ENCODE data around the gene VPS35L. TPM values are rescaled to one million over a fixed set of nuclear protein-coding genes. Genes with fewer than 3 reads are reported as not detected.

VPS35L gene
- polyA plus RNA-seq, 1 experiment = 83.2 TPM

DNA sequence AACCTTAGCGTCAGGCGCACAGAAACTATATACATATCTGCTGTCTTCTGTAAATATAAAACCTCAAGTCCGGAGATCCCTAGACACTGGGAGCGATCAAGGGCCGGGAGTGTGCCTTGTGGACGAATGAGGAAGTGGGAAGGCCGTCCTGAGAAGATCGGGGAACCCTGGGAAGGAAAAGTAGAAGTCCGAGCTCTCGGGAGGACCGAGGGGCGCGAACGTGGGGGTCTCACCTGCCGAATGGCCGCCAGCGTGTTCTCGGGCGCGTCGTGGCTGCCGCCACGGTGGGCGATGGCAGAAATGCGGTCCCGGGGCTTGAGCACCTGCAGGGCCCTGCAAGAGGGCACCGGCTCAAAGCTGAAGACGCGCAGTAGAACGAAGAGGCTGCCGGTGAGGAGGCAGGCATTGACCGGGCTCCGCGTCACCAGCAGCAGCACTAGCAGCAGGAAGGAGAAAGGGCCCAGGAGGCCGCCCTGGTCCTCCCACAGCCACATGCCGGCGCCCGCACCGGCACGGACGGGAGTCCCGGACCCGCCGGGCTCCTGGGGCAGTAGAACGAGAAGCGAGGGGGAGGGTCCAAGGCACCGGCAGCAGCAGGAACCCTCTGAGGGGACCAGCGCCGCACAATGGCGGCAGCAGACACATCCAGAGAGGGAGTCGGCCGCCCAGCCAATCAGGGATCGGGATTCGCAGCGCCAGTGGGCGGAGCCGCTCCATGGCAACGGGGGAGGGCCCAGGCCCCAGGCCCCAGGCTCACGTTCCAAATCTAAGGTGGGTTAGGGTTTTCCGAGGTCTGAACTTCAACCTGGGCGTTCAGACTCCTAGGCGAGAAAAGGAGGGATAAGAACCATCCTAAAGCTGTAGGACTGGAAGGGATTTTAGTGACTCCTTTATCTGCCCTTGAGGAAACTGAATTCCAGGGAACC lies 33.8 kb upstream of the VPS35L start, which contains the start of gene GDE1:
Gene GDE1, minus strand, starts transcription at position 628 of the 926 bp plus-strand sequence. Its CDS starts 134 bp downstream, at position 494.
- POLR2A ChIA-PET = no interaction called here
- CTCF ChIA-PET = interaction anchor here (0.7 to 1.2 kb wide), 2 partner anchors 11 to 19 kb away, joined by 3 read pairs; no protein-coding TSS in a partner anchor
- no peaks in the 10 kb centered on the region for H3K27me3 ChIP-seq (ENCODE audit: control insufficient read depth, insufficient read depth, low read length)
- H3K4me3 ChIP-seq (ENCODE audit: low read depth, low read length) = peak within 1 kb of the TSS; percentile 94
- no peaks in the 10 kb centered on the region; the same call in 1 of the 2 replicates for H3K36me3 ChIP-seq (ENCODE audit: control insufficient read depth, insufficient read depth, low read length)
- TF ChIP-seq, protein P1, sequence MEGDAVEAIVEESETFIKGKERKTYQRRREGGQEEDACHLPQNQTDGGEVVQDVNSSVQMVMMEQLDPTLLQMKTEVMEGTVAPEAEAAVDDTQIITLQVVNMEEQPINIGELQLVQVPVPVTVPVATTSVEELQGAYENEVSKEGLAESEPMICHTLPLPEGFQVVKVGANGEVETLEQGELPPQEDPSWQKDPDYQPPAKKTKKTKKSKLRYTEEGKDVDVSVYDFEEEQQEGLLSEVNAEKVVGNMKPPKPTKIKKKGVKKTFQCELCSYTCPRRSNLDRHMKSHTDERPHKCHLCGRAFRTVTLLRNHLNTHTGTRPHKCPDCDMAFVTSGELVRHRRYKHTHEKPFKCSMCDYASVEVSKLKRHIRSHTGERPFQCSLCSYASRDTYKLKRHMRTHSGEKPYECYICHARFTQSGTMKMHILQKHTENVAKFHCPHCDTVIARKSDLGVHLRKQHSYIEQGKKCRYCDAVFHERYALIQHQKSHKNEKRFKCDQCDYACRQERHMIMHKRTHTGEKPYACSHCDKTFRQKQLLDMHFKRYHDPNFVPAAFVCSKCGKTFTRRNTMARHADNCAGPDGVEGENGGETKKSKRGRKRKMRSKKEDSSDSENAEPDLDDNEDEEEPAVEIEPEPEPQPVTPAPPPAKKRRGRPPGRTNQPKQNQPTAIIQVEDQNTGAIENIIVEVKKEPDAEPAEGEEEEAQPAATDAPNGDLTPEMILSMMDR (IDR thresholded peaks at IDR 0.05; ENCODE audit: insufficient read depth, low read depth, low read length) = peak; percentile 63
- no peak for DNase-seq (ENCODE audit: low read depth)

DNA sequence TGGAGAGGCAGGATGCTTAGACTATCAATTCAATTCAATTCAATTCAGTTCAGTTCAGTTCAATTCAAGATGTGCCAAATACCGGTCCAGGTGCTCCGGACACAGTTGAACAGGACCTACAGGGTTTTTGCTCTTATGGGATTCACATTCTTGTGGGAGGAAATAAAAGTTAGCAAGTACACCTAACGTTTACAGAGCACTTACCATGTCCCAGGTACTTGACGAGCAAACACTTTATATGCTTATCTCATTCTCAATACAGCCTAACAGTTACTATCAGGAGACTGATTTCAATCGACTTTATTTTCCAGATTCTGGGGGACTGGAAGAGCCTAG lies 33.1 kb upstream of the VPS35L start:
- CTCF ChIA-PET = no interaction called here
- no peaks in the 10 kb centered on the region for H3K36me3 ChIP-seq (ENCODE audit: control insufficient read depth, insufficient read depth, low read length)
- POLR2A ChIA-PET = no interaction called here

DNA sequence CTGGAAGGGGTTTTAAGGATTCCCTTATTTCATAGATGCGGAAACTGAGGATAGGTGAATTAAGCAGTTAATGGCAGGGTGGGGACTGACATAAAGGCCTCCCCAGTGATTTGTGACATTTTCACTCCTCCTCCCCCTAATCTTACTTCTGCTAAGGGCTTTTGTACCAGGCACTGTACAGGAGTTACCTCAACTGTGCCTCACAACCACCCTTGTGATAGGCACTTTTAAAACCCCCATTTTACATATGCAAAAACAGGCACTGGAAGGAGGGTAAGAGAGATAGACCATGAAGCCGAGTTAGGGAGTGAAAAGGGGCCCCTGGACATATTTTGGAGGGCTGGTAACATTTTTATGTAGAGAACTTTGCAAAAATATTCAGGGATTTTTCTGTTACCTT lies 32.7 kb upstream of the VPS35L start:
- ChIA-PET POLR2A (no interaction called here), CTCF (no interaction called here)
- Histone ChIP-seq H3K36me3 (ENCODE audit: control insufficient read depth, insufficient read depth, low read length) (no peaks in the 10 kb centered on the region), H3K4me3 (ENCODE audit: low read depth, low read length) (no peak overlapping the region), H3K27me3 (ENCODE audit: control insufficient read depth, insufficient read depth, low read length) (no peaks in the 10 kb centered on the region)
- DNase-seq (ENCODE audit: low read depth) = no peak
- TF ChIP-seq, protein P1 (IDR thresholded peaks at IDR 0.05; ENCODE audit: insufficient read depth, low read depth, low read length) = no peak

More for the DNA sequence above, 33.1 kb upstream of the VPS35L start:
- DNase-seq (ENCODE audit: low read depth) = no peak
- TF ChIP-seq, protein P1 (IDR thresholded peaks at IDR 0.05; ENCODE audit: insufficient read depth, low read depth, low read length) = no peak
- no peak overlapping the region for H3K4me3 ChIP-seq (ENCODE audit: low read depth, low read length)
- H3K27me3 ChIP-seq (ENCODE audit: control insufficient read depth, insufficient read depth, low read length) = no peaks in the 10 kb centered on the region

DNA sequence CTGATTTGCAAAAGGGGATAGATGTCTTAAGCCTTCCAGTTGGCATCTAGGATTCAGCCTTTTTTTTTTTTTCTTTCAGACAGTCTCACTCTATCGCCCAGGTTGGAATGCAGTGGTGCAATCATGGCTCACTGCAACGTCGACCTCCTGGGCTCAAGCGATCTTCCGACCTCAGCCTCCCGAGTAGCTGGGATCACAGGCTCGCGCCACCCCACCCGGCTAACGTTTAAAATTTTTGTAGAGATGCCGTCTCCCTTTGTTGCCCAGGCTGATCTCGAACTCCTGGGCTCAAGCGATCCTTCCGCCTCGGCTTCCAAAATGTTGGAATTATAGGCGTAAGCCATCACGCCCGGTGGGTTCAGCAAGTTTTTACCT lies 32.3 kb upstream of the VPS35L start:
- ChIA-PET POLR2A (no interaction called here), CTCF (interaction anchor here (1.5 kb wide), 1 partner anchor 21 kb away, joined by 4 read pairs; no protein-coding TSS in a partner anchor)
- no peak for DNase-seq (ENCODE audit: low read depth)

More for the DNA sequence above, 32.3 kb upstream of the VPS35L start:
- Histone ChIP-seq H3K36me3 (ENCODE audit: control insufficient read depth, insufficient read depth, low read length) (no peaks in the 10 kb centered on the region), H3K4me3 (ENCODE audit: low read depth, low read length) (no peak overlapping the region), H3K27me3 (ENCODE audit: control insufficient read depth, insufficient read depth, low read length) (no peaks in the 10 kb centered on the region)
- TF ChIP-seq, protein P1 (IDR thresholded peaks at IDR 0.05; ENCODE audit: insufficient read depth, low read depth, low read length) = no peak
